NCI-H82 treated with DMSO at 0.1 percent for 48 hours (cell line): ENCODE results near the gene OGFR.

Experiments
- DNase-seq: peaks from one replicate; lab custom pipeline; 2025; ENCODE audit not compliant: unreplicated experiment; lab: John Stamatoyannopoulos, UW

The OGFR gene

DNA sequence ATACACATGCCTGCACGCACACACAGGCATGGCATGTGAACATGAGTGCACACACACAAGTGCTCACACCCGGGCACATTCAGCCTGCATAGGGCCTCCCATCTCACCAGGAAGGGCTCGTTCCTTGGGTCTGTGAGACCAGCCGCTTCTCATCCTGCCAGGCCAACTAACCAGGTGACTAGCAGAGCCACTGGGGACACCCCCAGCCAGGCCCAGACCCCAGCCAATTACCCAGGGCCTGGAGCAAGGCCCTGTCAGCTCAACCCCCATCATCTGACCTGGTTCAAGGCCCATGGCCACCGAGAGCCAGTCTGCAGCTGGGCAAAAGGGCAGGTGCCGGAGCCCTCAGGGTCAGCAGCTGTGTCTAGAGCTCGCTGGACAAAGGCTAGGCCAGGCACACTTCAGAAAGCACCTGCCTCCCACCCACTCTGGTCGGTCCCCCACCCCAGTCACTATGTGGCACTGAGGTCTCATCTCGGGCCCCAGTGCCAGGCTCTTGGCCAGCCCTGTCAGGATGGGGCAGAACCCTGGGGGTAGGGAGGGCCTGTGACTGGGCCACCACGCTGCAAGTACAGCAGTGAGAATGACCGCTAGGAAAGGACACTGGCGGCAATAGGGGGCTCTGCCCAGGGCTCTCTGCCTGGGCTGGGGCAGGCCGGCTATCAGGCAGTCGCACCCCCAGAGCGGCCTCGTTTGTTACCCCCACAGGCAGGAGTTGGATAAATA, 35.1 kb upstream of the OGFR start:
- DNase-seq, result no peak

DNA sequence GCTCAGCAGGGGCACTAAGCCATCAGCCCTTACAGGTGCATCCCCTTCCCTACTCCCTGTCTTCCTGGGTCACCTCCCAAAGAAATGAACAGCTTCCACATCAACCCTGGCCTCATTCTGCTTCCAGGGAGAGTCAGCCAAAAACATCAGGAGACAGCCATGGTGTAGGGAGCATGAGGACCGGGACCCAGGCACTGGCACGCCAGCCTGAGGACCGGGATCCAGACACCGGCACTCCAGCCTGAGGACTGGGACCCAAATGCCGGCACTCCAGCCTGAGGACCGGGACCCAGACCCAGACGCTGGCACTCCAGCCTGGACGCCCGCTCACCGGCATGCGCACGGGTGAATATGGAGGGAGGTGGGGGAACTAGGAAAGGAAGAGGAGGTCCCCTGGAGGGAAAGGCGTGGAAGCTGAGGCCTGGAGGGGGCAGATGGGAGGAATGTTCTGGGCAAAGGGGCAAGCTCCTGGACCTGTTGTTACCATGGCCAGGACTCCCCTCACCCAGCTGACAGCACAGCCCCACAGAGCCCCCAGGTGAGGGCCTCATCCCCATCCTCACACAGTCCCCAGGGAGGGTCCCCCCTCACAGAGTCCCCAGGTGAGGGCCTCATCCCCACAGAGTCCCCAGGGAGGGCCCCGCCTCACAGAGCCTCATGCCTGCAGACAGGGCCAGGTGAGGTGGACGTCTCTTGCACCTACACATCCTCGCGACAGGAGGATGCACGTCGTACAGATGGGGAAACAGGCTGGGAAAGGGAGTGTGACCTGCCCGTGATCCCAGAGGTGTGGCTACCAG, 34.3 kb upstream of the OGFR start:
- DNase-seq, result no peak

DNA sequence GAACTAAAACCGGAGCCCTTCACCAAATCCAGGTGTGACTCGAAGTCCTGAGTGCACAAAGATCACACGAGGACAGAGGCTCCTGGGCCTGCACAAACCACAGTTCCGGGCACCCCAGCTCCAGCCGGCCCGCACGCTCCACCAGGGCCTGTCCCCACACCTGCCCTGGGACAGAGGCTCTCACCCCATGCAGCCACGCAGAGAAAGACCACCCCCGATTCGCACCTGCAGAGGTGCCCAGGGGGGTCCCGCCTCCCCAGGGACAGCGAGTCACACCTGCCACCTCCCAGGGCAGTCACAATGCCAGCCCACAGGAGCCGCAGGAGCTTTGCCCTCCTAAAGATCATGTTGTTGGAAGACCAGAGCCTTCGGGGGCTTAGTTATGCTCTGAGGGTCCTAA, 33.7 kb upstream of the OGFR start:
- no peak for DNase-seq

DNA sequence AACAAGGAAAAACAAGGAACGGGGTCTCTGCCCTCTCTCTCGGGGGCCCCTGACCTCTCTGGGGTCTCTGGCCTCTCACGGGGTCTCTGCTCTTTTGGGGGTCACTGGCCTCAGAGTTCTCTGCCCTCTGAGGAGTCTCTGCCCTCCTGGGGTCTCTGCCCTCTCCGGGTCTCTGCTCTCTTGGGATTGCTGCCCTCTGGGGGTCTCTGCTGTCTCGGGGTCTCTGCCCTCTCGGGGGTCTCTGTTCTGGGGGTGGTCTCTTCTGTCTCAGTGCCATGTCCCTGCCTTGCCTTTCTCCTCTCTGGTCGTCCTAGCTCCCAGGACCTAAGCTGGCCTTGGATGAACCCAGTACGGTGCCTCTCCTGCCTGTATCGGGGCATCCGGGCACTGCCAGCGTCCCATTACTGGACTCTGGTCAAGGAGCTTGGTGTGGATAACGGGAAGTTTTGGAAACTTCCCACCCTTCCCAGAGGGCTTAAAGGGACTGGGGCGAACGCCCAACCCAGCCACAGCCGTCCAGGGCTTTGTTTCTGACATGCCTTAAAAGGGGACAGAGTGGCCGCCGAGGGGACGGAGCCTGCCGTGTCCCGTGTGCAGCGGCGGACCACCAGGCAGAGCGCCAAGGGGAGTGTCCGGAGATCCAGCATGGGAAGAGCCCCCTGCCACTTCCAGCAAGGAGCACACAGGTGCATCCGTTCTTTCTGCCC, 33.1 kb upstream of the OGFR start:
- DNase-seq, result no peak

DNA sequence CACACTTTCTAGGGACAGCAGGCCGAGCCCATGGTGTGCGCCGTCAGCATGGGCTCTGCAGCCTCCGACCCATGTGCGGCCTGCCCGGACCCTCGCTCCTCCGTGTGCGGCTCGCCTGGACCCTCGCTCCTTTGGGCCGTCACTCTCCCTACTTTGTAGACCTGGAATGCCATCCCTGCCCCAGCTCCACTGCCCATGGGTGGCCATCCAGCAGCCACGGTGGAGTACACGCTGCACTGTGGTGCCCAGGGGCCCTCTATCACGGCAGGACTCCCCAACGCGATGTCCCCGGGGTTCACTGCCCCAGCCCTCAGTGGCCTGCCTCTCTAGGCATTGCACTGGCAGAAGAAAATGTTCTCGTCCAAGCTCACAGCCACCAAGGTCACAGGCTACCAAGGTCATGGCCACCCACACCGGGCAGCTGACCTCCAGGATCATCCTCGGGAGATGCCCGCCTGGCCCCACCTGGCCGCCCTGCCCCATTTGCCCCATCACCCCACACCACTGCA, 32.5 kb upstream of the OGFR start:
- DNase-seq, result no peak

DNA sequence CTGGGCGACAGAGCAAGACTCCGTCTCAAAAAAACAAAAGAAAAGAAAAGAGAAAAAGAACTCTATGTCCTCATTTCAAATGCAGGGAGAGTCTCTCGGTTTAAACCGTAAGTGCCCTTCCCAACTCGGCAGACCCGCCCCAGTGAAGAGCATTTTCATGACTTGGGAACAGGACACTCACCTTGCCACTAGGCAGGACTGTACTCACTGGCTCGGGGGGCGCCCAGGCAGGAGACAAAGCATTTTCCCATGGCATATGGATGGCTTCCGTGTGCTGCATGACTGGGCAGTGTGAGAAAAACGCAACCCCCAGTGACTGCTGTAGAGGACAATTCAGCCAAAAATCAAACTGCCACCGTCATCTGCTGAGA, 32.0 kb upstream of the OGFR start:
- DNase-seq, result no peak

DNA sequence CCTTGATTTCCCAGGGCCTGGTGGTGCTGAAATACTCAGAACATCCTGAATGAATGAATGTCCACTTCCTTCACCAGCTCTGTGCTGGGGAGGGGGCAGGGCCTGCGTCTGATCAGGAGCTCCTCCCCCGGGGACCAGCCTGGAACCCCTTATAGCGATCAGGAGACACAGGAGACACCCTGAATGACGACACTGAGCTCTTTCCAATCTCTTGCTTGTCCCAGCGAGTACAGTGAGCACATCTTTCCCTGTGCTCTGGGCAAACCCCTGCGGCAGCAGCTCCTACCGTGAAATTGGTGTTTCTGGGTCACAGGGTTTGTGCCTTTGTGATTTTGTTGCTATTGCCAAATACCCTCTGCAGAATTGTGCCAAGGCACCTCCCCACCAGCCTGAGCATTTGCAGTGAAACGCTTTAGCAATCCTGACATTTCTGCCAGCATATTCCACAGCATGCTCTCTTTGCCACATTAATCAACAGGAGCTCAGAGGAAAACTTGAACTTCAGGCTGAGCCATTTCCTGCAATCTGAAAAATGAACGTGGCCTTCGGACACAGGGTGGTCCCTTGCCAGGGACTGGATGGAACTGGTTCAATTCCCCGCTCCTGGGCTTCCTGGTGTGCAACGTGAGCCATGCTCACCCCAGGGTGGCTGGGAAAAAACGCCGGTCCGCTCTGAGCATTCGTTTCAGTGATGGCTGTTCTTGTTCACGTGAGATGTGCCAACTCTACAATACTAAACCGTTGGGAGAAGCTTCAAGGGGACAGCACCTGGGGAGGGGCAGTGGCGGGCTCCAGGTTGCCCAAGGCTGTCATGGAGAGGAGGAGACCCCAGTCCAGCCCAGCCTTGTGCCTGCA, 31.4 kb upstream of the OGFR start:
- no peak for DNase-seq

DNA sequence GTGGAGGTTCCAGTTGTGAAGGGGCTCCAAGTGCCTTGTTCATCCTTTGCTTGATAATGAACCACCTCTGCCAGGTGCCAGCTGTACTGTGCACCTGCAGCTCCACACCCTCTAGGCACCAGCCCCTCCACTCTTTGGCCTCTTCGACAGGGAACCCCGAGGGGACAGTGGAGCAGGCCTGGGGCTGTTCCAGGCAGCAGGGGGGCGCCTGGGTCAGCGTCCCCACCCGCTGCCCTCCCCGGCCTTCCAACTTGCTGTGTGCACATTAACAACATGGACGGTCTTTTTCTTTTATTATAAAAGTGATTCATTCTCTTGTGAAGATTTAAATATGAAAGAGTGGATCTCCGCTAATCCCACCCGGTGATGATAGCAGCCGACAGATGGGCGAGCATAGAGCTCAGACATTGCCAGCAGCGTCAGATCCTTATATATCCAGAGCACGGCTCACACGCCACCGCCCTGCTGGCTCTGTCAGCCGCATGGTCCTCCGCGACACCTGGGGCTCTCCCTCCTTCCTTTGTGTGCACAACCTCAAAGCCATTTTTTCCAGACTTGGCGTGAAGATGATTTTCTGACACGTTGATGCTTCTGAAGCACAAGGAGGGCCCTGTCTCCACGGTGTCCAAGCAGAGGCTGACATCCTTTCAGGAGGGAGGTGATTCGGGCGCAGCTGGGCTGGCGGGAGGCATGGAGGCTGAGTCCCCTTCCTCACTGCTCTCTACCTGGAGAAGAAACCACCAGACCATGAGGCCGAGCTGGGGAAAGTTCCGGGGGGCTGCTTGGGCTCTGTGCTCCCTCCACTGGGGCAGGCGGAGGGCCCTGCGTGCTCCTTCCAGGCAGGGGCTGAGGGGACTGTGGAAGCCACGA, 30.6 kb upstream of the OGFR start:
- DNase-seq, result peak; percentile 25

DNA sequence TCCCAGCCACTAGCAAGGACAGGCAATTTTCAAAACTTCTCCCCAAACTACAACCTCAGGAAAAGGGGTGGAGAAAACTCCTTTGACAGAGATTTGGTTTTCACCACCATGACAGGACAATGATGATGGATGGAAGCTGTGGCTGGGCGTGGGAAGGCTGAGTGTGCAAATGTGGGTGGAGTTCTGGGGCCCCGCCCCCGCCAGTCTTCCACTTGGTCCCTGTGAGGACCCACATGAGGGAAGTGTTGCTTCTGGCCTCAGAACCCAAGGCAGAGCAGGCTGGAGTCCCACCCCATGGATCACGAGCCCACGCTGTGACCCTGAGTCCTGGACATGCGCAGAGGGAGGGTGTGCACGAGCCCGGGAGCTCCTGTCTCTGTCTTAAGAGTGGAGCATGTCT, 29.9 kb upstream of the OGFR start:
- DNase-seq, result peak; percentile 10

DNA sequence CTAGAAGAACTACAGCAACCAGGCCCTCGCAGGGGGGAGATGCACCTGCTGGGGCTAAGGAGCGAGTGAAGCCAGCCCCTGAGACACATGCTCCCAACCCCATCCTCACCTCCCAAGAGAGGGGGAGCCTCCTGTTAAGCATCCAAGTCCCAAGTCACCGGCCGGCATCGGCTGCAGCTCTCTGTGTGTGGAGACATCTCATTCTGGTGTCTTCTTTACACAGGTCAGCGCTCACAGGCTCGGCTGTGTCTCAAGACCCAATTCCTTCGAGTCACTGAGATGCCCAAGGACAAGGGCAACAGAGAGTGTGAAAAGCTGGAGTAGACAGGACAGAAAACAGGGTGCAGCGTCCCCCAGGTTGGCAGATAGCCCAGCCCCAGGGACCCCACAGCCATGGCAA, 29.4 kb upstream of the OGFR start:
- no peak for DNase-seq

DNA sequence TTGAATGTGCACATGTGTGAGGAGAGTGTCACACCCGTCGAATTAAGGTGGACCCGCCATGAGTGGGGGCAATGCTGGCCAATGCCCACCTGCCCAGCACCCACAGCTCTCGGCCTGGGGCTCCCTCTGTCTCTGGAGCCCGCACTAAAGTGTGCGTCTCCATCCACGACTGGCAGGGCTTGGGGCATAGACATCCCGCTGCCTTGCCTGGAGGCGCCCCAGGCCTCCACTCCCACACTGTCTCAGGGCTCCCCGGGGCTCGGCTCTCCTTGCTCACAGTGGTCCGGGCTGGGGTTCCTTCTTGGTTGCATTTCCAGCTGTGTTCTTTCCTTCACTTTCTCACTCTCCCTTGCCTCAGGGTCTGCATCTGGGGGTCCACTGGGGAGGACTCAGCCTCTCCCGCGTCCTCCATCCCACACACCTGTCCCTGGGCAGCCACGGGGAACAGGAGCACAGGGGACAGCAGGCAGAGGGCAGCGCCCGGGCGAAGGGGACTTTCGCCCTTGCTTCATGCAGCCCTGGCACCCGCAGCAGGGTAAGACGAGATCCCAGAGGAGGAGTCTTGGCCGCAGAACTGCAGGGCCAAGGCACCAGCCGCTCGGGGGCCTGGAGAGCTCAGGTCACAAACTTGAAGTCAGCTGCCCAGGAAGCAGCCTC, 28.5 kb upstream of the OGFR start:
- DNase-seq, result no peak

DNA sequence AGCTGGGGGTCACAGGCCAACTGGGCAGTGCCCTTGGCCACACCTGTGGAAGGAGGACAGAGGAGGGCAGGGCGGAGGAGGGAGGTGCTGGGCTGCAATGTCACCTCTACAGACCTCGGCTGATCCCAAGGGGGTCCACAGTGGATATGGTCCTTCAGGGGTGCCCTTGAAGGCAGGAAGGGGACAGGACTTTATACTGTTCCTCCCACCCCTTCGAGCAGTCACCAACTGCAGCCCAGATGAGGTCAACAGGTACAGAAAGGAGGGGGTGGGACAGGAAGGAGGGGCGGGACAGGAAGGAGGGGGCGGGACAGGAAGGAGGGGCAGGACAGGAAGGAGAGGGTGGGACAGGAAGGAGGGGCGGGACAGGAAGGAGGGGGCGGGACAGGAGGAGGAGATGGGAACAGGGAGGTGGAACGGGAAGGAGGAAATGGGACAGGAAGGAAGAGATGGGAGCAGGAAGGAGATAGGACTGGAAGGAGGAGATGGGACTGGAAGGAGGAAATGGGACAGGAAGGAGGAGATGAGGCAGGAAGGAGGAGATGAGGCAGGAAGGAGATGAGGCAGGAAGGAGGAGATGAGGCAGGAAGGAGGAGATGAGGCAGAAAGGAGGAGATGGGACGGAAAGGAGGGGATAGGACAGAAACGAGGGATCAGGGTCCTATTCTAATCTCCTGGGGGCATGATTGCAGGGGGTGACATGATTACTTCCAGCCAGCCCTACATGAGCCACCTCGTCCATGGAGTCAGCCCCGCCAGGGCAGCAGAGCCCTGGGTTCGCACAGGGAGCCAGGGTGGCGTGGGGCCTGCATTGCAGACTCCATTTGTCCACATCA, 27.7 kb upstream of the OGFR start:
- peak; percentile 67 for DNase-seq

DNA sequence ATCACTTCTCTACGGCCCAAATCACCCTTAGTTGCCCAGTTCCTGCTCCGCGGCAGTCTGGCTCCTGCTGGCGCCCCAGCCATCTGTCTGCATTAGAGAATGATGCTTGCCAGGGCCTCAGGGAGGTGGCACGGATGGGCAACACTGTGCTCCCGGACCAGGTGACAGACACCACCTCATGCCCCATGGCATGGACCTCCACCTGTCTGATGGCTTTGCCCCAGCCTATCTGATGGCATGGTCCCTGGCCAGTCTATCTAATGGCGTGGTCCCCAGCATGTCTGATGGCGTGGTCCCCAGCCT, 27.2 kb upstream of the OGFR start:
- no peak for DNase-seq

DNA sequence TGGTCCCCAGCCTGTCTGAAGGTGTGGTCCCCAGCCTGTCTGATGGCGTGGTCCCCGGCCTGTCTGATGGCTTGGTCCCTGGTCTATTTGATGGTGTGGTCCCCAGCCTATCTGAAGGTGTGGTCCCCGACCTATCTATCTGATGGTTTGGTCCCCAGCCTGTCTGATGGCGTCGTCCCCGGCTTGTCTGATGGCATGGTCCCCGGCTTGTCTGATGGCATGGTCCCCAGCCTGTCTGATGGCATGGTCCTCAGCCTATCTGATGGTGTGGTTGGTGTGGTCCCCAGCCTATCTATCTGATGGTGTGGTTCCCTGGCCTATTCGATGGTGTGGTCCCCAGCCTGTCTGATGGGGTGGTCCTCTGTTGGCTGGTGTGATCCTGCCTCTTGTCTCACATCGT, 26.6 kb upstream of the OGFR start:
- no peak for DNase-seq

DNA sequence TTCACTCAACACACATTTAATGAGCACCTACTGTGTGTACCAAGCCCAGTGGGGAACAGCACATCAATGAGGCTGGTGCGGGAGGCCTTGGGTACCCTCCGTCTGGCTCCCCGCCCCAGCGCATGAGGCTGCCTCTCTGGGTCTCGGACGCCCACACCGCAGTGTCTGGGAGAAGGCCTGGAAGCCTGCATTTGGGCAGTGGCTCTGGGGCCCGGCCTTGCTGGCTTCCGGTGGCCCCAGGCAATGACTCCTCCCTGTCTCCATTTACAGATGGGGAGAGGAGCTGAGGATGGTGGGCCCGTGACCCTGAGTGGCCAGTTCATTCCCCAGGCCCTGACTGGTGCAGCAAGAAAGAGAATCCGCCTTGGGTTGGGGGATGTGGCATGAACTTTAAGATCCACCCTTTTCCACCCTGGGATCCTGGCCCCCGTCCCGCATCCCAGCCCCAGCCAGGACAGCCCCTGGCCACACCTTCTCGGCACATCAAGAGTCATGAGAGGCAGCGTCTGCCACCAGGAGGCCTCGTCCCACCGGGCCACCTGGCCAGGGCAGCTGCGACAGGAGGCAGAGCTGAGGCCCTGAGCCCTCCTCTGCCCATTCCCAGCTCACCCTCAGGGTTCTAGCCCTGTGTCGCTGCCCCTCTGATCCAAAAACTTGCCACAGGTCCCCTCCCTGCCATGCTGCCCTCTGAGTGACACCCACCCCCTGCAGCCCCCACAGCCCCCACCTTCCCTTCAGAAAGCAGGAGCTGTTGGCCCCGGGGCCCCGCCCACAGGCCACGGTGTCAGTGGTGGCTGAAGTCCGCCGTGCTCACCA, 25.8 kb upstream of the OGFR start:
- DNase-seq, result no peak

DNA sequence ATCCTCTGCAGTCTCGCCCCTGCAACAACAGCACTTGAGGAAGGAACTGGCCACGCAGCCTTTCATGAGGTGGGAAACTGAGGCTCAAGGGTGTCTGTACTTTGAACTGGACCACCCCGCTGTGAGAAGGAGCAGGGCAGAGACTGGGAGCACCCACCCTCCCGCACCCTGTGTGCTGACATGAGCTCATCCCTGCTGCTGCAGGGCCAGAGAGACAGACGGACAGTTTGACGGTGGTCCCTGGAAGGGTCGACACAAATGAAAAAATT, 25.3 kb upstream of the OGFR start:
- DNase-seq, result no peak

DNA sequence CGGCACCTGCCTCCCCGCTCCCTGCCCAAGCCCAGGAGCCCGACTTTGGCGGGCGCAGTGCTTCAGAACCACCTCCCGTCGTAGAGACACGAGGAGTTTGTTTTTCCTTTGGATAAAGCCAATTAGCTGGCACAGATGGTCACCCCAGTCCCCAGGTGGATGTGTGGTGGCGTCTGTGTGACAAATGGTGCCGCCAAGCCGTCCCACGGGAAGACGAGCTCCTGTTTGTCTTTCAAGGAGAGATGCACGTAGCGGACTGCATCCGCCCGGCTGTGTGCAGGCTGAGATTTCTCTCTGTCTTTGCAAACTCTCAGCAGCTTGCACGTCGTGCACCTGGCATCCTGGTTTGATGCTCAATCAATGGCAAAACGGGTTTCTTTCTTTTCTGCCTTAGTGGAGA, 24.4 kb upstream of the OGFR start:
- peak; percentile 85 for DNase-seq

DNA sequence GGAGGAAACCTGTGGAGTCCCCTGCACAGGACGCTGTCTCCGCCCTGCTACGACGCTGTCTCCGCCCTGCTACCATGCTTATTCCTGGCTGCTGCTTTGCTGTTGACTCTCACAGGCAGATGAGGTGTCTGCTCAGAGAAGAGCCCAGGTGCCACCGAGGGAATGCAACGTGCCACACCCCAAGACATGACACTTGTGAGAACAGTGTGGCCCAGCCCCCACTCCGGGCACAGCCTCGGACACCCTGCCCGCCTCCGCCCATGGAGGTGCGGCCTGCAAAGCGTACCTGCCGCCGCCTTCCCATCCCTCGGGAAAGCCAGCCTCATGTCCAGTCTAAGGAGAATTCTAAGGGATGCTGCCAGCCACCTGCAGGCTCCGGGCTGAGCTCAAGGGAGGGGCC, 23.9 kb upstream of the OGFR start:
- no peak for DNase-seq
